Loucy (cell line): ENCODE results near the gene PHKB.

Source experiments
- H2AFZ ChIP-seq: fragments of 200-600 bp; sonication (generic); 2 replicates; pipeline ENCODE4 v1.6.0; 2016; ENCODE audit warnings: antibody characterized with exemption, mild to moderate bottlenecking, low read length, moderate library complexity
- H3F3A ChIP-seq: fragments of 200-600 bp; 2 replicates; pipeline ENCODE4 v1.6.0; 2016; ENCODE audit warnings: antibody characterized with exemption, low read depth, mild to moderate bottlenecking
- H3K27me3 ChIP-seq: fragments of 200-600 bp; sonication (generic); 2 replicates; pipeline ENCODE4 v1.6.1; 2014; ENCODE audit warnings: low read length, mild to moderate bottlenecking; ENCODE audit not compliant: insufficient read depth, poor library complexity, severe bottlenecking
- H3K36me3 ChIP-seq: fragments of 200-600 bp; sonication (generic); 2 replicates; pipeline ENCODE4 v1.6.1; 2016; ENCODE audit warnings: low read length; ENCODE audit not compliant: insufficient read depth
- H3K4me1 ChIP-seq: fragments of 200-600 bp; sonication (generic); 2 replicates; pipeline ENCODE4 v1.5.1; 2014; ENCODE audit warnings: low read length, mild to moderate bottlenecking; ENCODE audit not compliant: insufficient read depth, poor library complexity, severe bottlenecking
- H3K4me2 ChIP-seq: fragments of 200-600 bp; sonication (generic); 2 replicates; pipeline ENCODE4 v1.6.0; 2014; ENCODE audit warnings: antibody characterized with exemption, low read length, low read depth, mild to moderate bottlenecking; ENCODE audit not compliant: poor library complexity, severe bottlenecking
- H3K4me3 ChIP-seq: fragments of 200-600 bp; sonication (generic); 2 replicates; pipeline ENCODE4 v1.5.1; 2014; ENCODE audit warnings: low read length, mild to moderate bottlenecking, mixed read lengths; ENCODE audit not compliant: poor library complexity, severe bottlenecking
- H3K79me2 ChIP-seq: fragments of 200-600 bp; sonication (generic); 2 replicates; pipeline ENCODE4 v1.6.1; 2014; ENCODE audit warnings: low read length; ENCODE audit not compliant: insufficient read depth
- H3K9ac ChIP-seq: fragments of 200-600 bp; sonication (generic); 2 replicates; pipeline ENCODE4 v1.6.0; 2014; ENCODE audit warnings: mild to moderate bottlenecking, low read depth, low read length, moderate library complexity; ENCODE audit not compliant: poor library complexity, severe bottlenecking
- H3K9me2 ChIP-seq: fragments of 200-600 bp; sonication (generic); replicated peaks from 2 replicates; pipeline ENCODE4 v1.6.1; 2016; ENCODE audit warnings: low read depth, low read length, mixed read lengths
- H3K9me3 ChIP-seq: fragments of 200-600 bp; sonication (generic); 2 replicates; pipeline ENCODE4 v1.6.1; 2014; ENCODE audit warnings: mild to moderate bottlenecking, antibody characterized with exemption, low read length, low read depth; ENCODE audit not compliant: insufficient read depth
- H4K20me1 ChIP-seq: fragments of 200-600 bp; sonication (generic); 2 replicates; pipeline ENCODE4 v1.6.0; 2014; ENCODE audit warnings: antibody characterized with exemption, low read length, mild to moderate bottlenecking; ENCODE audit not compliant: insufficient read depth, poor library complexity, severe bottlenecking
- CTCF ChIP-seq: fragments of 200-600 bp; sonication (generic); conservative IDR thresholded peaks from 2 replicates; pipeline ENCODE4 v1.5.1; 2014; ENCODE audit warnings: mild to moderate bottlenecking, antibody characterized with exemption, low read length
- EZH2phosphoT487 ChIP-seq: fragments of 200-600 bp; IDR thresholded peaks from 2 replicates; pipeline ENCODE4 v1.6.1; 2018; ENCODE audit warnings: antibody characterized with exemption, mild to moderate bottlenecking, moderate library complexity, borderline replicate concordance

The PHKB gene

GRCh38 chr16:47666434-47666833 lies 205.3 kb downstream of the PHKB start:
- Histone ChIP-seq H3K79me2 (no peaks in the 10 kb centered on the region), H3K27me3 (no peaks in the 10 kb centered on the region), H3K4me2 (no peak overlapping the region)

GRCh38 chr16:47667956-47668355 lies 206.8 kb downstream of the PHKB start:
- H3K4me1 ChIP-seq, result no peaks in the 10 kb centered on the region
- H3K4me3 ChIP-seq, result no peak overlapping the region
- no peaks in the 10 kb centered on the region for H4K20me1 ChIP-seq
- TF ChIP-seq EZH2phosphoT487, result no peak
- TF ChIP-seq CTCF, result no peak
- no peak overlapping the region for H3K9ac ChIP-seq
- no peak overlapping the region for H3K4me2 ChIP-seq
- peaks cover 10% of the 10 kb centered on the region; the same call in 1 of the 2 replicates for H3K36me3 ChIP-seq
- no peak overlapping the region for H2AFZ ChIP-seq
- no peaks in the 10 kb centered on the region for H3K79me2 ChIP-seq
- H3K9me3 ChIP-seq, result no peaks in the 10 kb centered on the region
- no peaks in the 10 kb centered on the region for H3F3A ChIP-seq
- no peaks in the 10 kb centered on the region for H3K27me3 ChIP-seq
- H3K9me2 ChIP-seq, result no peaks in the 10 kb centered on the region

More at GRCh38 chr16:47666434-47666833, 205.3 kb downstream of the PHKB start:
- no peak overlapping the region for H2AFZ ChIP-seq
- no peak overlapping the region for H3K4me3 ChIP-seq
- TF ChIP-seq EZH2phosphoT487 (no peak), CTCF (no peak)
- H3F3A ChIP-seq, result no peaks in the 10 kb centered on the region
- H3K9ac ChIP-seq, result no peak overlapping the region
- H3K4me1 ChIP-seq, result no peaks in the 10 kb centered on the region
- no peaks in the 10 kb centered on the region for H4K20me1 ChIP-seq
- no peaks in the 10 kb centered on the region for H3K9me3 ChIP-seq
- H3K36me3 ChIP-seq, result peaks cover 19% of the 10 kb centered on the region; the same call in 1 of the 2 replicates
- H3K9me2 ChIP-seq, result no peaks in the 10 kb centered on the region

GRCh38 chr16:47672475-47672874 lies 211.3 kb downstream of the PHKB start:
- no peaks in the 10 kb centered on the region for H3K4me1 ChIP-seq
- no peaks in the 10 kb centered on the region for H3K27me3 ChIP-seq
- H3K36me3 ChIP-seq, result peaks cover 11% of the 10 kb centered on the region; the same call in 1 of the 2 replicates
- no peaks in the 10 kb centered on the region for H3F3A ChIP-seq
- no peak overlapping the region for H2AFZ ChIP-seq
- no peak overlapping the region for H3K9ac ChIP-seq
- no peaks in the 10 kb centered on the region for H3K79me2 ChIP-seq
- H4K20me1 ChIP-seq, result no peaks in the 10 kb centered on the region
- TF ChIP-seq EZH2phosphoT487 (no peak), CTCF (no peak)
- H3K9me3 ChIP-seq, result no peaks in the 10 kb centered on the region
- H3K9me2 ChIP-seq, result no peaks in the 10 kb centered on the region
- no peak overlapping the region for H3K4me2 ChIP-seq
- H3K4me3 ChIP-seq, result no peak overlapping the region
